Colon (tissue), 2 donors: ENCODE results near the gene MYO5B.

ENCODE experiments used
- FAIRE-seq: peaks from 2 replicates; lab custom pipeline; 2012; peaks lifted over from hg19 to GRCh38; lab: Jason Lieb, UNC
- donor health status: control.
- donor health status: control.

MYO5B gene

GRCh38 chr18:49880661-49881060 is 314.3 kb downstream of the MYO5B start:
- no peak for FAIRE-seq

DNA sequence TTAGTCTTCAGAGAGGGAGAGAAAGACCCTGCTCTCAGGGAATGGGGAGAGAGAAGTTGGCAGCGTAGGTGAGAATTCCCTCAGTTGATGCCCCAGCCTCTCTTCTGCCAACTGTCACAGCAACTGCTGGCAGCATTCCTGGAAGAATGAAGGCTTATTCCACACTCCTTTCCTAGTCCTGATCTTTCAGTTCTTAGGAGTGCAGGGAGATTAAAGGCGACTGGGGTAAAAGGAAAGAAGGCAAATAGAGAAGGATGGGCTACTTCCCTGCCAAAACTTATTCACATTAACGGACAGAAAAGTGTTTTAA is 315.7 kb downstream of the MYO5B start:
- no peak for FAIRE-seq

DNA sequence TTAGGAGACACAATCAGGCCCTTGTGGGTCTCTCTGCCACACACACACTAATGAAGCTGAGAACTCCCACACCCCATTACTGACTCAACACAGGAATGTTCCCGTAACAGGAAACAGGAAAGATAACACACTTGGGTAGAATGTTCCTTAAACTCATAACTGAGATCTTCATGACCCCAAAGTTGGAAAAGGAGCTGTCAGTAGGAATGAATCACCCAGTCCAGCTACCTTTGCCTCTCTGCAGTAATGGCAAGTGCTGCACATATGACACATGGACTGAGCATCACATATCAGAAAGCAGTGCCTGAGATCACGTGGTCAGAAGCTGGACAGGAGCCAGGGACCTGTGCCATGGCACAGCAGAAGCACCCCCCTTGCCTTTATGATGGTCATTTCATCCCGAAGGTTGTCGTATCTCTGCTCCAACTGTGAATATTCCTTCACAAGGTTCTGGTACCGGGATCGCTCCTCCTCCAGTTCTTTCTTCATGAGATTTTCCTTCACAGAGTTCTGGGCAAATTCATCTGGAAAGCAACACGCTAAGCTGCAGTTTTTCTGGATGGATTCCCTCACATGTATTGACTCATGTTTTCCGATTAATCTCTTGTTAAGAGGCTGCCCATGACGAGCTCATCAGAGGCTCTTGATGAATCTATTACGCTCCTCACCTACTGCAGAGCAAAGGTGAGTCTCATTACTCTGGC is 316.2 kb downstream of the MYO5B start:
- FAIRE-seq = no peak

DNA sequence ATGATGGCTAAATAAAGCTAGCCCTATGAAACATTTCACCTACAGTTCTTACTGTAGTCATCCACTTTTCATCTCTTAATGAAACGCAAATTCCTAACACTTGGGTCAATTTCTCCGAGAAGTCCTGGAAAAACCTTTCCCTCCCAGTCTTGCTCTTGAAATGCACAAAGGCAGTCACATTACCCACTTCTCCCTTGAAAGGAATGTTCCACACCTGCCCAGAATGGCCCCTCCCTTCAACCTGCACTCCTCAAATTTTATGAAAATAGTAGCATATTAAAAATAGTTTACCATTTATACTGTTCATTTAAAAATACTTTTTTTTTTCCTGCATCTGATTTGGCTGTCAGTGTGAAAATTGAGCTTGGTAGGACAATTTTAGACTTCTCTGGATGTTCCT is 316.9 kb downstream of the MYO5B start:
- no peak for FAIRE-seq

DNA sequence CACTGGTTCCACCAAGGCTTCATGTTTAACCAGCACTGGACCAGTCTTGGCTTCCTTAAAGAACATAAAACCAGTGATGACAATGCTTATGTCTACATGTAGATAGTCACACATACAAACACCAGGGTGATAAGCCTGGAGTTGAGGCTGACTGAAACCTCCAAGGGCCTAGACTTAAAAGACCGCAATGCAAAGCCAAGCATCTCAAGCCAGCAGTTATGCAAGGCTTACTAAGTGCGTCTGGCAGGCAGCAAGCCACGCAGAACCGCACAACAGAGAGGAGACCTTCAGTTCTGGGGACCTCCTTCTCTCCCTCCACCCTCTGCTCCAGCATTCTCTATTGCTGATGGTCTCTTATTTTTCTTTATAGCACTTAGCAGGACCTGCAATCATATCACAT is 318.4 kb downstream of the MYO5B start:
- no peak for FAIRE-seq

GRCh38 chr18:49875783-49876182 is 319.2 kb downstream of the MYO5B start:
- no peak for FAIRE-seq

DNA sequence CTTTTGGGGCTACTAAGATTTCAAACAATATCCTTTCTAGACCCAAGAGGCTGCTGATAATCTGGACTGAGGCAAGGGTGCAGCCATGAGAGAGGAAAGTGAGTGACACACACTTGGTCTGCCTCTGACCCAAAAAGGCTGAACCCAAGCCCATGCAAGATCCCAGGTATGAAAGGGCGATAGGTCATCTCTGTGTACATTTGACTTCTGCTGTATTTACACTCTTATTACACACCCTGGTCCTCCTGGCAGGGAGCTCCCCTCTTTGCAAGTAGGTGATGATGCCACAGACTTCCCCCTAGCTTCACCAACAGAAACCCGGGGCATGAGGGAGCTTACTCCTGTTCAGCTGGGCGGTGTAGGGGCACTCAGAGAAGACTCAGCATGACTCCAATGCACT is 319.8 kb downstream of the MYO5B start:
- FAIRE-seq = no peak

GRCh38 chr18:49874238-49874637 is 320.7 kb downstream of the MYO5B start:
- FAIRE-seq = no peak

DNA sequence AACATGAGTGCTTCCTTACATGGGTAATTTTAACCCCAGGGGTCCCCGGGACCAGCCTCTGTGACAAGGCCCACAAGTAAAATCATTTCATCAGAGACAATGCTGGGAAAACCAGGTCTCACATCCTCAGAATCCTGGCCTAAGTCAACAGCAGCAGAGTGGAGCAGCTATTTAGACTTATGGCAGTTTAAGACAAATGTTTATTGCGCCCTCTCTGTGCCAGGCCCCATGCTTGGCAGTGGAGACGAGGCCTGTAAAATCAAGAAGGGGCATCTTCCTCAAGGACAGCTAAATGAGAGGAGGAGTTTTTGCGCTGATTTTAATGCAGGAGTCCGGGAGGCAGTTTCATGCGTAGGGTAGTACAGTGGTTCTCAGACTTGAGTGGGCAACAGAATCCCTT is 325.6 kb downstream of the MYO5B start:
- FAIRE-seq = no peak

GRCh38 chr18:49866680-49867079 is 328.3 kb downstream of the MYO5B start:
- no peak for FAIRE-seq

DNA sequence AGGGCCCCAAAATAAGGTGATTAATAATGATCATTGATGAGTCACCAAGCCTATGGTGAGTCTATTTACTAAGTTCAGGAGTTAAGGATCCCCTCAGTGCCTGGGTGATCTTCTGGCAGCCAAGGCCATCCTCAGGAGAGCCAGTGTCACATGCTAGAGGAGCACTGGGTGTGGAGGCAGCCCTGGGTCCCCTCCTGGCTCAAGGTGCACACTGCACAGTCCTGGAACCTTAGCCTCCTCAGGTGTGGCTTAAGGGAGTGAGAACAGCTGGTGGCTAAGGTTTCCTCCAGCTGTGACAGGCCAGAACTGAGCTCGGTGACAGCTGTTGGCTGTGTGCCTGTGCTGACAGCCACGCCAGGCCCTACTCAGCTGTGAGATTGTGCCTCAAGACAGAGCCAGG is 329.5 kb downstream of the MYO5B start:
- no peak for FAIRE-seq

- no peak for FAIRE-seq
These were observed 331.0 kb downstream of the MYO5B start for GRCh38 chr18:49863769-49864621.

DNA sequence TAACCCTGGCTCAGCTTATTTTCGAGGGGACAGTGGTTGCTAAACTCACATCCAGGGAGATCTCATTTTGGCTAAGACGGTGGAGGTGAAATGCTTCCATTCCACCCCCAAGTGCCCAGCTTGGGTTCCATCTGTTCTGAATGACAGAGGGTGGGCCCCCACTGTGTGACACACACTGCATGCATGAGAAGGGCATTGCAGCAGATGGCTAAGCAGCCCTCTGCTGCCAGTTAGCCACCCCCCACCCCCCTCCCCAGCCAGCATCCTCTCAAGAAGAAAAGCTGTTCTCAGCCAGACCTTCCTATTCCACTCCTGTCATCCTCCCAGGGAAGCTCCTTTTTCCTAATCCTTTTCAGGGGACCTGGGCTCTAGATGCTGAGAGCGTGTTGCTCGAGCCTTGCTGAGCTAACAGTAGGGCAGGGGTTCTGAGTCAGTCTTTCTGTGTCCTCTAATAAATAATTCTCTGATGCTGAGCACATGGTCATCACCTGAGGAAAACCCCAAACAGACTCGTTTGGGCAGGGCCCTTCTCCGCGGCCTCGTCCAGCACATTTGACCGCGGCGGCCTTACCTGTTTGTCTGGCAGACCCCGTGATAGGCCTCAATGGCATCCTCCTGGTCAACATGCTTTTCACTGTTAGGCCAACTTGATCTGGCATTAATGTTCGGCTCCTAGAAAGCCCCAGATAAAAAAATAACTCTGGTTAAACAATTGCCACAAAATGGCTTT is 332.1 kb downstream of the MYO5B start:
- no peak for FAIRE-seq

GRCh38 chr18:49861659-49862058 is 333.3 kb downstream of the MYO5B start:
- FAIRE-seq = no peak

- no peak for FAIRE-seq
These were observed 335.2 kb downstream of the MYO5B start for GRCh38 chr18:49859725-49860124.

DNA sequence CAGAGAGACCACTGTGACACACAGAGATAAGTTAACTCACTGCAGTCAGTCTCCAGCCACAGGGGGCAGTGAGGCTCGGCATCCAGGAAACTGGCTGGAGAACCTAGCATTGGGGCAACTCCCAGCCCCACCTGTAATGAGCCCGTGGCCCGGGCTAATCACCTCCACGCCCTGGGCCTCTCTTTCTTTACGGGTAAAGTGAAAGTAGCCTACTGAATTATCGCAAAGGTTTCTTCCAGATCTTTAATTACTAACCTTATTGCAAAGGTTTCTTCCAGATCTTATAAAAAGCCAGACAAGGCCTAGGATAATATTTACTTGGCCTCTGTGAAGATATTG is 336.0 kb downstream of the MYO5B start:
- no peak for FAIRE-seq

DNA sequence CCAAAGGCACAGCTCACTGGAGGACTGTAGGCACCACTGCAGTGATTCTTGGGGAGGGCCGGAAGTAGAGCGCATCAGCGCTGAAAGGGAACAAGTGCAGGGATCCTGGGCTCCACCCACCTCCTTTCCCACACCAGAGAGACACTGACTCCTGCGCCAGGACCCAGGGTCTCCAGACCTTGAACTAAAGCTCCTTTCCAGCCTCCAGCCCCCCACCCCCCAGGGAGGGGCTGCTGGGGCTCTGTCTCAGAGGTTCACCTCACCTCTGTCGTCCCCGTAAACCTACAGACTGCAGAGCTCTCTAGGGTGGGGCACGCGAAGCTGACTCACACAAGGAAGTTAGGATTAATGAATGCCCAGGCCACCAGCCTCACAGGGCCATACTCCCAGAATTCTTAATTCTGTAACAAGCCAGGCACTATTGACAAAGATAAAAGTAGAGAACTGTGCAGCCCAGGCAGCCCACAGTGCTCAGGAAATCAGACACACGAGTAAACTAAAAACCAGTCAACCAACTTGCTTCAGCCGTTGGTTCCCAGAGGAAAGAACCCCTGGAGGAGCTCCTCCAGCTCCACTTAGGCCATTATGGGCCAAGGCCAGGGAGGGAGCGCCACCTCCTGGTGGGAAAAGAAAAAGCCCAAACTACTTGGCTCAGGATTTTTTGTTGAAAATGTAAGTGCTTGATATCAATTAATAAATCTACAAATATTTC is 336.5 kb downstream of the MYO5B start:
- no peak for FAIRE-seq

- no peak for FAIRE-seq
These were observed 337.2 kb downstream of the MYO5B start for GRCh38 chr18:49857708-49858107.

DNA sequence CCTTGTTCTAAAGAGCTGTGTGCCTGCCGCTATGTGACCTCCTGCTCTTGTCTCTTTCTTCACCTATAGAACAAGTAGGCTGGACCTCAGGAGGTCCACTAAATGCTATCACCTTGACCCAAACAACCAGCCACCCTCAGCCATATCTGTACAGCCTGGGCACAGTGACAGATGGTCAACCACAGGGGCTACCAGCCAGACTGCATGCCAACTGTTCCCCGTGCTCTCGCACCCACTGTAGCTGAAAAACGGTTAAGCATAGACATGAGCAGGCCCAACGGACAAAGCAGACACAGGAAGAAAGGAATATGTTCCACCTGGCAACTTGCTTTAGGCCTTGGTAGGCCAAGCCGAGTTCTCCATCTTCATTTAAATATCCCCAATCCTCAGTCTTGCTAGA is 338.5 kb downstream of the MYO5B start:
- FAIRE-seq = no peak

GRCh38 chr18:49855711-49856415 is 339.1 kb downstream of the MYO5B start:
- no peak for FAIRE-seq

- FAIRE-seq = no peak
These were observed 340.3 kb downstream of the MYO5B start for GRCh38 chr18:49854681-49855080.

- no peak for FAIRE-seq
These were observed 341.5 kb downstream of the MYO5B start for GRCh38 chr18:49853436-49853835.
